H4 (cell line): ENCODE data around the gene NBEAL2. TPM values are rescaled to one million over a fixed set of nuclear protein-coding genes. Genes with fewer than 3 reads are reported as not detected.

Experiments
- DNase-seq: peaks from one replicate; pipeline ENCODE4 v3.0.0-alpha.2; 2015; ENCODE audit warnings: low spot score
- total RNA-seq: library from RNA; depleted of rRNA; stranded (reverse); fragments of >200 nt; shearing (Covaris generic); gene quantifications from 2 replicates; pipeline ENCODE4 v1.2.3, GENCODE V29; 2014; rRNA removed

NBEAL2 gene, protein sequence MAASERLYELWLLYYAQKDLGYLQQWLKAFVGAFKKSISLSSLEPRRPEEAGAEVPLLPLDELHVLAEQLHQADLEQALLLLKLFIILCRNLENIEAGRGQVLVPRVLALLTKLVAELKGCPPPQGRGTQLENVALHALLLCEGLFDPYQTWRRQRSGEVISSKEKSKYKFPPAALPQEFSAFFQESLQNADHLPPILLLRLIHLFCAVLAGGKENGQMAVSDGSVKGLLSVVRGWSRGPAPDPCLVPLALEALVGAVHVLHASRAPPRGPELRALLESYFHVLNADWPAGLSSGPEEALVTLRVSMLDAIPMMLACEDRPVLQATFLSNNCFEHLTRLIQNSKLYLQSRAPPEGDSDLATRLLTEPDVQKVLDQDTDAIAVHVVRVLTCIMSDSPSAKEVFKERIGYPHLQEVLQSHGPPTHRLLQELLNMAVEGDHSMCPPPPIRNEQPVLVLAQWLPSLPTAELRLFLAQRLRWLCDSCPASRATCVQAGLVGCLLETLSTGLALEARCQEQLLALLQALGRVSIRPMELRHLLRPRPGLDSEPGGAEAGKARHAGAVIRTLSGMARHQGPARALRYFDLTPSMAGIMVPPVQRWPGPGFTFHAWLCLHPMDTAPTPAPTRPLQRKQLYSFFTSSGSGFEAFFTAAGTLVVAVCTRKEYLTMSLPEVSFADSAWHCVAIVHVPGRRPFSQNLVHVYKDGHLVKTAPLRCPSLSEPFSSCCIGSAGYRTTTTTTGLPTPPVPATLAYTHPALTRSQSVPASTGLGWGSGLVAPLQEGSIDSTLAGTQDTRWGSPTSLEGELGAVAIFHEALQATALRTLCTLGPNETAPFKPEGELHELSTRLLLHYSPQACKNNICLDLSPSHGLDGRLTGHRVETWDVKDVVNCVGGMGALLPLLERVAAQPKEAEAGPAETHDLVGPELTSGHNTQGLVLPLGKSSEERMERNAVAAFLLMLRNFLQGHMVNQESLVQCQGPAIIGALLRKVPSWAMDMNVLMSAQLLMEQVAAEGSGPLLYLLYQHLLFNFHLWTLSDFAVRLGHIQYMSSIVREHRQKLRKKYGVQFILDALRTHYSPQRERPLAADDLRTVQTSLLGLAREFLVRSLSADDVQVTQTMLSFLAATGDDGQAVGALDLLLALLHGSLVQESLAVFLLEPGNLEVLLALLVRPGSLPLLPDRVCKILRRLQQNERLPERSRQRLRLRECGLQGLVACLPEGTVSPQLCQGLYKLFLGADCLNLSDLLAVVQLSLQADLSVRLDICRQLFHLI (N-terminal part only)
- total RNA-seq, result 3.3 and 4.0 TPM in 2 replicates

- peak; percentile 85 for DNase-seq
Measured at GRCh38 chr3:46978985-46979944, at the start of gene NBEAL2. NBEAL2 (plus strand) TSS chr3:46979666; CDS start chr3:46979862, 196 bp downstream.

DNA sequence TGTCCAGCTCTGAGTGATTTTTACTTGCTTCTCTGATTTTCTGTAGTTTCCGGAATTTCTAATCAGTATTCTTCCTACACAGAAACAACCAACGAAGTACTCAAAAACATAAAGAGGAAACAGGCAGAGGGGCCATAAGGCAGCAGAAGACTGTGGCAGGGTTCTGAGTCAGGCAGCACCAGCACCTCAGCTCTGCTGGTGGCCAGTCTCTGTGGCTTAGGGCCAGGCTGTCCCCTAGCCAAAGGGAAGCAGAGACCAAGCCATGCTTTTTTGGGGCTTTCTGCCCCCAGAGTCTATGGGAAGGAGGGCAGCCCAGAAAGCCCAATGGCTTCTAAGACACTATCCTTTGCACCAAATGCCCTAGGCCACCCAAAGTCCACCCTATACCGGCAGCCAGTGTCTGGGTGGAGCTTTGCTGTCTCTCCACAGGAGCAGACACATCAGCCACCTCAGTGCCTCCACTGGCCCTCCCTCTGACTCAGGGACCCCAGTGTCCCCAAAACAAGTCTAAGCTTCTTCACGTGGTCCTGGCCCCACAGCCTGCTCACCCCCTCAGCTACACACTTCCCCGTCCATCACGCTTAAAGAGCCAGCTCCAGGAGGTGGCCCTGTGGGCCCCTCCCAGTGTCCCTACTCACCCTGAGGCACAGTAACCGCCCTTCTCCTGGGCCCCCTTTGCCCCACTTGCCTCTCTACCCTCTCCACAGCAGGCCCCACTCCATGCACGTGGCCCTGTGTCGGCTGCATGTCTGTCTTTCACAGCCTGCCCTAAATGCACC, 49.1 kb upstream of the NBEAL2 start:
- no peak for DNase-seq

- DNase-seq, result no peak
Measured at GRCh38 chr3:46930945-46931403, 48.5 kb upstream of the NBEAL2 start.

DNA sequence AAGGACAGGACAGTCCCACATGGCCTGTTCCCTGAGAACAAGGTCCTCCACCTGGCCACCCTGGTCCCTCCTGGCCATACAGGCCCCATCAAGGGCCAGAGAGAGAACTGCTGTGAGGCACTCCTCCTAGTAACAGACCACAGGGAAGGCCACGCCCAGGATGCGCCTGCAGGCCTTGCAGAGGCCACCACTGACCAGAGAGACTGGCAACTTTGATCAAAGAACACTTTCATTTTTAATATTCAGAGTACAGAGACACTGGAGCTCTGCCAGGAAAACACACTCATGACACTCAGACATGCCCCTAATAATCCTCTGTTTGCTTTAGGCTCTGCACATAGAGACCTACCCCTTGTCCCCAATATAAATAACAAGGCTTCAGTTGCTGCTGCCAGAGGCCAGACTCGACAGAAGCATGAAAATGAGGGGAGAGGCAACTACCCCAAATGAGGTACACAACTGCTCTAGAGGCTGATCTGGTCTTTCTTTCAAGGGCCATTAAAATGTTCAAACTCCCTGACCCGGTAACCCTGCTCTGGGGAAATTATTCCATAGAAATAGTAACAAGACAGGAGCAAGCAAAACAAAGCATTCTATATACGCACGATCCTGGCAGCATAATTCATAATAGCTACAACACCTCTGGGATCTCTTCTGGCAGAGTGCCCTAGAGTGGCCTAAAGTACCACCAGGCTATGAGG, 47.7 kb upstream of the NBEAL2 start:
- no peak for DNase-seq

DNA sequence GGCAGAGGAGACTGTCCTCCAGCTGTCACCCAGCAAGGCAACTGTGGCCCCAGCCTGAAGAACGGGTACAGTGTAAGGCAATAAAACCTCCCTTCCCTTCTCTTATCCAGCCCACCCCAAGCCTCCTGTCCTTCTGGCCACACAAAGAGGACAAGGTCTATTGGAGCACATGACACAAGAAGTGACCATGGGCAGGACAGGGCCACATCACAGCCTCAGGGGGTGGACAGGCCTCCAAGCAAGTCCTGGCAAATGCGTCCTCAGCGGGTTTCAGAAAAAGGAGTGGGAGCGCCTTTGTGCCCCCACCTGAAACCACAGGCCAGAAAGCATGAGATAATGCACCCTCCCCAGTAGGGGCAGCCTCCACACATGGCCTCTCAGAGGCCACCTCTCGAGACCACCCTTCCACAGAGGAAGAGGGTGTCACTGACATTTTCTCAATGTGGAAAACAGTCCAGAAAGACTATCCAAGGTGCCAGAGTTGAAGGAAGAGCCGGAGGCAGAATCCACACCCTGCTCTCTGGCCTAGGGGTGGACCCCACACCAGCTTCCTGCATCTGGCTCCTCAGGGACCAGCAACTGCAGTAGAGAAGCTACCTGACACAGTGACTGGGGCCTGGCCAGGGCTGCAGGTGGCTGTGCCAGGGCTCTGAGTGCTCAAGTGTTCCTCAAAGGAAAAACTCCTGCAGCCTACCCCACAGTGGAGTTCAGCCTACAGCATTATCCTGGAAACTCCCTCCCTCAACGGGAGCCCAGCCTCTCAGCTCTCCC, 46.8 kb upstream of the NBEAL2 start:
- no peak for DNase-seq

GRCh38 chr3:46933261-46933660, 46.2 kb upstream of the NBEAL2 start:
- DNase-seq, result no peak

DNA sequence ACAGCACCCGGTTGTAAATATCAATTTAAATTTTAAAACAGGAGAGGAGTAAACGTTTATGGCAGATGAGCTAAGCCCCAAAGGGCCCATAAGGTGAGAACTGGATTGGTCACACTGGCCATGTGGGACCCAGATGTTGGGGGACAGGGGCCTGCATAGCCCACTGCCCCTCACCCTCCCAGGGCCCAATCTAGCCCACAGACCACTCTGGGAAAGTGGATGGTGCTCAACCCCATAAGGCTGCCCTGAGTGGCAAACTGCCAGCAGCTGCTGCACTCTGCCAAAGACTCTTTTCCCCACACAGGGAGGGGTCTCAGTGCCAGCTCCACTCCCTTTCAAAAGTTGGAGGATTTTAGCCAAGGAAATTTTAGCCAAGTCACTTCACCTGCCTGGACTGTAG, 45.4 kb upstream of the NBEAL2 start:
- no peak for DNase-seq

DNA sequence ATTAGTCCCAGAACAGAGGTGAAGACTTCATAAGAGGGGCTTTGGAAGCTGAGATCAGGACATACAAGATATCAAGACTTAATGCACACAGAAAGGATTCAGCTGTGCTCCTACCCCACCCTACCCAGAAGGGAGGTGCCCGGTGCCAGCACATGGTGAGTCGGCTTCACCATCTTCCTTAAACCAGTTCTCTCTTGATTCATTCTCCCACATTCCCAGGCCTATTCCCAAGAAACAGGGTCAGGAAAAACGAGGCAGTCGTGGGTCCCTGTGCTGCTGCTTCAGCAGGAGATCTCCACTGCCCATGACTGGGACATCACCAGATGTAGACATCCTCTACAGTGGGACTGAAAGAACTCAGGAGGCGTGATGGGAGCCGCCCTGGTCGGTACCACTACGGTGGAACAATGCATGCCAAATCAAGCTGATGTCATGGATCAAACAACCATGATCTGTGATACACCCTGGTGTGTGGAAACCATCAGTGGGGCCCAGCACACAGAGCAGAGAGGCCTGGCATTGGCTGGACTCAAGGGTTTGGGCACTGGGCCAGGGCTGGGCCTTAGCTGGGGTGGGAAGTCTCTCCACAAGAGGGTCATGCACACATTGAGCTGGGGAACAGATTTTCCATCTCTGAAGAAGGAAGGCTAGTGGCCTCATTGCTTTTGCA, 44.8 kb upstream of the NBEAL2 start:
- no peak for DNase-seq

DNA sequence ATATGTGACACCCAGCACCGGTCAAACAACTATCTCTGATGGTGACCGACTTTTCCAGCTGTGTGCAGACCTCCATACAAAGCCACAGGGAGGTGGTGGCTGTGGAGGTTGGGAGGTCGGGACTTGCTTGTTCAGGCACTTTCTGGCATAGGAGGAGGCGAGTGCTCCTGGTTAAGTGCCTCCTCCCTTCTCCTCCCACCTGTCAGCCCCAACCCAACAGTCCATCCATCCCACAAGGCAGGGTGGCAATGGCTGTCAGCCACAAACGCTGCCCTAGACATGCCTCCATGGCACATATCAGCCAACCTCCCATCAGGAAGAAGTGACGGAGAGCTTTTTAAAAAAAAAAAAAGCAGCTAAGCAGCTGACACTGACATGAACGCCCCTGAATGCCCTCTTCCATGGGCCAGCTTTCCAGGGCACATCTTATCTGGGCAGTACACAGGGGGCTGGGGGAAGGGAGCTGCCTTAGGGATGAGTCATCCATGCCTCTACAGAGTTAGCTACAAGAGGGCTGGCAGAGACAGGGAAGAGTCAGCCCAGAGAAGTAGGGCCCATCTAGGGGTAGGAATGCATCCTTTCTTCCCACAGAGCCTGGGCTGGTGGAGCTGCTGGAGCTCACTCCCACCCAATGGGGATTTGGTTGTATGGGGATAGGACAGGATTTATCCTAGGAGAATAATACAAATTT, 44.2 kb upstream of the NBEAL2 start:
- DNase-seq, result peak; percentile 89

DNA sequence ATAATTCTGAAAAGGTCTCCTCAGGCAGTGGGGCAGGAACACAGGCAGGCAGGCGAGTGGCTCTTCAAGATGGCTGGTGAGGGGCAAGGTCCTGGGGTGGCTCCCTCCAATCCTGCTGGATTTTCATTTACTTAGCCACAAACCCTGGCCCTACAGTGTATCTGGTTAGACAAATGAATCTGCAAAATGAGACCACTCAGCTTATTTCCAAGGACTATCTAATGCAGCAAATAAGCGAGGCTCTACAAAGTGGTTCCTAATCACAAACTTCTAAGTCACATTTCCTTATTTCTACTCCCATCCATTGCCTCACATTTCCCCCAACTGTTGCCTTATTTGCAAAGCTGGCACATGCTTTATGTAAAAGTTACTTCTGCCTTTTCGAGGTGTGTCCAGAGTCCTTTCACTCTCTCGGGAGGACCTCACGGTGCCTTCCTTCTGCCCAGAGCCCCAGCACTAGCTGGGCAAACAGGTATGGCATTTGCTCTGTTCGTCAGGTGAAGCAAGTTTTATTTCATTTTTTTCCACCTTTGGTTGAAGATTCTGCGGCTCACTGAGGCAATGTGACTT, 43.4 kb upstream of the NBEAL2 start:
- no peak for DNase-seq

DNA sequence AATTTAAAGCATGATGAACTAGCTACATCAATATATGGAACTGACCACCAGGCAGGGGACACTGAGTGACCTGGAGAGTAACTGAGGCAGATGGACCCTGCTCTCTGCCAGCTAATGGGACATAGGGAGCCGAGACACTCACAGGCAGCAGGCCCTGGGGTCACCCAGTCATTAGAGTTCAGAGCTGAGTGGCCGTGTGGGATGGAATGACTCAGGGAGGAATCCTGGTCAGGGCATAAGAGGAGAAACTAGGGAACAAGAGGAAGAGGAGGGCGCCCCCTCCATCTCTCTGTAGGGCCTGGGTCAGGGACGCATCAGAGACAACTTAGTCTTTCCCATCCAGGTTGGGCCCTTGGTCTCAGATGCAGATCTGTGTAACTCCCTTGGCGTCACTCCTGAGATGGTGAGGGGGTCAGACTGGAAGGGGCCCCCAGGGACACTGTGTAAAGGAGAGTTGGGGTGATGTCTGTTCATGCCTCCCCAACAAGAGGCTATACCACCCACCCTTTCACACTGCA, 42.7 kb upstream of the NBEAL2 start:
- no peak for DNase-seq

DNA sequence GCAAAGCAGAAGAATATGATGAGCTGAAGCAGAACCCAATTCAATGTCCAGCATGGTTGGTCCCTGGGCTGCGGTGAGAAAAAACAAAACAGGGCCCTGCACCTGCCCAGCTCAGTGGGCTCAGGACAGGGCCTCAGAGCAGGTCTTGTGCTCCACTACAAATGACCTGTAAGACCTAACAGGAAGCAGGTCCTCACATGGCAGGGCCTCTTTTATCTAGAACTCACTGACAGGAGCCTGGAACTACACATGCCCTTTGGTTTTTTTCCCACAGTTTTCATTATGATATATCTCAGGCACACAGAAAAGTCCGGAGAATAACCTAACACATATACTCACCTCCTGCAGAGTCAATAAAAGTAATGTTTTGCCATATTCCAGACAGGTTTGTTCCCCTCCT, 41.3 kb upstream of the NBEAL2 start:
- no peak for DNase-seq

DNA sequence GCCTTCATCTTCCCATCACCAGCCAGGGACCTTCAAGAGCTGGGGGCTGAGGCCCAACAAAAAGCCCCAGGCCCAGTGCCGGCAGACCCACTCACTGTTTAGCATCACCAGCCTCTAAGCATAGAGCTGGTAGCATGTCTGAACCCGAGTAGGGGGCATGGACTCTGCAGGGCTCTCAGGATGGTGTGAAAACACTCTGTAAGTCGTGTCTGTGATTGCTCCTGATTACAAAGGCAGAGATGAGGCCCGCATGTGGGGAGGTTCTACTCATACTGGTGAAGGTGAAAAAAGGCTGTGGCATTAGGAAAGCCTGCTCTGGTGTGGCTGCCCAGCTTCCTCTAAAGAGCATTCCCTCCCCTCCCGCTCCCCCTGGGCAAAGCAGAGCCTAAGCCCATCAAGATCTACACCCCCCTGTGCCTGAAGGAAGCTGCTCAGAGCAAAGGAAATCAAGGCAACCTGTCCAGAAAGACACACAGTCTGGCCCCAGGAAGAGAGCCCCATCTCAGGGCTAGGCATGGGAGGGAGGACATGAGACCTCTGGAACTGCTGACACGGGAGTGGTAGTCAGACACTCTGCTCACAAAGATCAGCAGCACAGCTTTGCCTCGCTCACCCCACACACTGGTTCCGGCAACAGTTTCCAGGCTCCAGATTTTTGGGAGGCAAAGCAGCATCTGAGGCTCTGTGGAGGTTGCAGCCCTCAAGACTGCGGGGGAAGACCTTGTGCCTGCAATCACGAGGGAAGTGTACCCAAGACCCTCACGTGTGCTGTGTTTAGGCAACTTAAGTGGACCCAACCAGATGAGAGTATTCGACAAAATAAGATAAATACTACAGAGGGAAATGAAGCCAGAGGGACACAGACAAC, 39.7 kb upstream of the NBEAL2 start:
- no peak for DNase-seq

DNA sequence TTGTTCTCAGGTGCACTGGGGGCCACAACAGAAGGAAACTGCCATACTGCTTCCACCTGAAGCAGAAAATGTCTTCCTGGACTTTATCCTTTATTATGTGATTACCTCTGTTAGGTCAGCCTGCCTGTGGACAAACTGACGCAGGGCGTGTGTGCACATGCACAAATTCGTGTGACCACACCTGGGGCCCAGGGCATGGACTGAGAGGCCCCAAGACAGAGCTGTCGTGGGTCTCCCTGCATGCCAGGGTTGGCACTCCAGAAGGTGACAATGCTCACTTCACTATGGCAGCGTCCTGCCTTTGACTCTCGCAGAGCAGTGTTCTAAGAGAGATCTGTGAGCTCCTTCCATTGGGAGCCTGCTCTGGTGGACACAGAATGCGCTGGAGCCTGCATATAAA, 37.4 kb upstream of the NBEAL2 start:
- no peak for DNase-seq

DNA sequence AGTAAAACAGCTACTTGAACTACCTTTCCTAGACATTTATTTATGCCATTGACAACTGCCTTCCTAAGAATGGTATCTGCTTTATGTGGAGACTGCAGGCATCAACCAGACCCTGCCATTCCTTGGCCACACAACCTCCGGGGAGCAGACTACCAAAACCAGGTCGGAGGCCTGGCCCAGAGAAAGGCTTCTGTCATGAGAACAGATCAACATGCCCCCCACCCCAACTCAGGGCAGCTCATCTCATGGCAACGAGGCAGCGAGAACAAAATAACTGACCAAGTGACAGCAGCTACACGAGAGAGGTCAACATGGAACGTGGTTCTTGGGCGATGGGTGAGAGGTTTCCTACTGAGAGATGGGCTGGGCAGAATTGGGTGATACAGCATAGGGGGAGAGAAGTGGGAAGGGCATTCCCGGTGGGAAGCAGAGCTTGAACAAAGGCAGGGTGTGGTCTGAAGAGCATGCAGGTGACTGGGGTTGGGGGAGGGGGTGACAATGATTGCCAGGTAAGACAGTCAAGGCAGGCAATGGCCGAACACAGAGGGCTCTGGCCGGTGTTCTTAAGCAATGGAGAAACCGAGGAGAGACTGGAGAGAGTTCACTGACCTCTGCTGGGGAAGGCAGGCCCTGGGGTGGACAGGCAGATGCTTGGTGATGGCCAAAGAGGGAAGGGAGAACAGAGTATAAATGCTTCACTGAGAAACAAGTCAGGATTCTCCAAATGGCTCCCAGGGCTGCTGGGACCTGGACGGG, 36.8 kb upstream of the NBEAL2 start:
- DNase-seq, result no peak
